K562 (cell line): ENCODE data around the gene EIF3K. TPM values are rescaled to one million over a fixed set of nuclear protein-coding genes. Genes with fewer than 3 reads are reported as not detected.

Experiments
- BCOR ChIP-seq: fragments of 450-650 bp; IDR thresholded peaks from 2 replicates; pipeline ENCODE4 v1.6.1; 2016
- CAMTA2 ChIP-seq: fragments of 250-450 bp; sonication (Bioruptor Pico); conservative IDR thresholded peaks from 2 replicates; pipeline ENCODE4 v1.5.1; 2022
- ELF4 ChIP-seq: fragments of 450-650 bp; formaldehyde crosslinking; IDR thresholded peaks from 2 replicates; pipeline ENCODE4 v1.4.0; 2022; ENCODE audit warnings: missing genetic modification characterization
- EZH2 ChIP-seq: IDR thresholded peaks from 2 replicates; pipeline ENCODE4 v1.6.1; 2012; ENCODE audit warnings: low read depth, mild to moderate bottlenecking, inconsistent platforms, low read length, borderline replicate concordance
- FOSL1 ChIP-seq: fragments of 200-800 bp; sonication (Bioruptor generic); conservative IDR thresholded peaks from 2 replicates; pipeline ENCODE4 v1.6.1; 2016; ENCODE audit warnings: missing genetic modification characterization, missing compliant biosample characterization
- GATAD2A ChIP-seq: fragments of 450-650 bp; IDR thresholded peaks from 2 replicates; pipeline ENCODE4 v1.6.1; 2017
- MAFF ChIP-seq: IDR thresholded peaks from 2 replicates; pipeline ENCODE4 v1.6.1; 2012; ENCODE audit warnings: low read length, improper control_type of control experiment
- MEF2D ChIP-seq: conservative IDR thresholded peaks from 2 replicates; pipeline ENCODE4 v1.6.1; 2016; ENCODE audit warnings: low read depth, missing genetic modification characterization, missing compliant biosample characterization
- MYNN ChIP-seq, 2 experiments: sonication (generic); formaldehyde crosslinking in 1 of 2; IDR thresholded peaks; 2 replicates each; pipeline versions ENCODE4 v1.5.0 to v1.6.1; 2016 to 2020; ENCODE audit warnings: antibody characterized with exemption in 1 of 2, missing genetic modification reagents in 1 of 2
- NCOA2 ChIP-seq, 2 experiments: fragments of 450-650 bp; IDR thresholded peaks; 2 replicates each; pipeline ENCODE4 v1.6.1; 2018; ENCODE audit warnings: mild to moderate bottlenecking in 2 of 2, moderate library complexity in 1 of 2; ENCODE audit not compliant: partially characterized antibody in 2 of 2
- NELFE ChIP-seq: IDR thresholded peaks from 2 replicates; pipeline ENCODE4 v1.6.1; 2011; ENCODE audit warnings: mild to moderate bottlenecking; ENCODE audit not compliant: insufficient read depth, insufficient read length
- RBM14 ChIP-seq: fragments of 200-400 bp; formaldehyde crosslinking; IDR thresholded peaks from 2 replicates; pipeline ENCODE4 v1.6.1; 2018; ENCODE audit warnings: low read depth, mild to moderate bottlenecking, low read length, moderate library complexity, borderline replicate concordance; ENCODE audit not compliant: insufficient read depth
- SIRT6 ChIP-seq: IDR thresholded peaks from one replicate; pipeline ENCODE4 v1.6.1; 2012; ENCODE audit warnings: low read depth, mild to moderate bottlenecking, control low read depth, inconsistent platforms, low read length, moderate library complexity
- STAT5A ChIP-seq: IDR thresholded peaks from 2 replicates; pipeline ENCODE4 v1.6.1; 2012; ENCODE audit warnings: low read length, inconsistent platforms, borderline replicate concordance
- STAT5B ChIP-seq: fragments of 250-450 bp; sonication (Bioruptor Pico); IDR thresholded peaks from 2 replicates; pipeline ENCODE4 v1.8.0; 2021; ENCODE audit warnings: mild to moderate bottlenecking, inconsistent platforms
- TCF7 ChIP-seq: sonication (generic); IDR thresholded peaks from 2 replicates; pipeline ENCODE4 v1.6.1; 2016; ENCODE audit warnings: antibody characterized with exemption, borderline replicate concordance
- TSHZ1 ChIP-seq: fragments of 250-450 bp; sonication (Bioruptor Pico); IDR thresholded peaks from 2 replicates; pipeline ENCODE4 v1.4.0; 2020; ENCODE audit warnings: mild to moderate bottlenecking, moderate library complexity
- ZFP1 ChIP-seq: fragments of 450-650 bp; formaldehyde crosslinking; IDR thresholded peaks from 2 replicates; pipeline ENCODE4 v1.4.0; 2020; ENCODE audit warnings: mild to moderate bottlenecking, mixed read lengths
- ZFX ChIP-seq: sonication (generic); formaldehyde crosslinking; IDR thresholded peaks from 2 replicates; pipeline ENCODE4 v1.8.0; 2022; ENCODE audit warnings: mild to moderate bottlenecking, missing genetic modification reagents, moderate library complexity
- ZNF212 ChIP-seq: fragments of 450-650 bp; formaldehyde crosslinking; IDR thresholded peaks from 2 replicates; pipeline ENCODE4 v1.4.0; 2020; ENCODE audit warnings: mild to moderate bottlenecking
- ZNF253 ChIP-seq: fragments of 250-450 bp; sonication (Bioruptor Pico); conservative IDR thresholded peaks from 2 replicates; pipeline ENCODE4 v1.6.1; 2021; ENCODE audit warnings: mild to moderate bottlenecking
- ZNF408 ChIP-seq: fragments of 250-450 bp; sonication (Bioruptor Pico); IDR thresholded peaks from 2 replicates; pipeline ENCODE4 v1.4.0; 2020; ENCODE audit warnings: low read depth, mild to moderate bottlenecking, moderate library complexity
- ZNF57 ChIP-seq: fragments of 450-650 bp; formaldehyde crosslinking; IDR thresholded peaks from 2 replicates; pipeline ENCODE4 v1.4.0; 2020; ENCODE audit warnings: mild to moderate bottlenecking, moderate library complexity
- ZNF584 ChIP-seq: fragments of 200-800 bp; sonication (Bioruptor generic); IDR thresholded peaks from 2 replicates; pipeline ENCODE4 v1.6.1; 2016; ENCODE audit warnings: low read depth, mild to moderate bottlenecking, missing genetic modification characterization, missing compliant biosample characterization
- ZNF586 ChIP-seq: fragments of 450-650 bp; formaldehyde crosslinking; conservative IDR thresholded peaks from 2 replicates; pipeline ENCODE4 v1.4.0; 2020; ENCODE audit warnings: mild to moderate bottlenecking, moderate library complexity
- ZNF785 ChIP-seq: fragments of 250-450 bp; sonication (Bioruptor Pico); IDR thresholded peaks from 2 replicates; pipeline ENCODE4 v1.4.0; 2020; ENCODE audit warnings: mild to moderate bottlenecking
- polyA plus RNA-seq, 8 experiments: library from polyadenylated mRNA; depleted of rRNA in 4 of 8; stranded (reverse) in 5 of 8; unstranded in 3 of 8; fragments of >200 nt; fragmentation: Nextera tagmentation in 2 of 8; fragmentation: Illumina TruSeq in 1 of 8; extraction: Ambion mirVana in 2 of 8; extraction: Trizol in 1 of 8; gene quantifications; 2 replicates each; pipeline versions ENCODE4 v1.2.1 to v1.2.3, GENCODE V29; 2011 to 2014; ENCODE audit warnings: inconsistent platforms in 1 of 8, missing spikeins in 1 of 8
- total RNA-seq, 7 experiments: library from RNA; depleted of rRNA in 6 of 7; stranded (reverse); fragments of >200 nt in 6 of 7; fragmentation: Illumina TruSeq in 2 of 7; extraction: Trizol in 2 of 7; gene quantifications; 2 replicates each; pipeline versions ENCODE4 v1.2.1 to v1.2.3, GENCODE V29; 2011 to 2021; ENCODE audit warnings: low replicate concordance in 1 of 7
- TF ChIP-seq, protein P1 (sequence below): sonication (generic); formaldehyde crosslinking; IDR thresholded peaks from 2 replicates; pipeline ENCODE4 v1.8.1; 2023; ENCODE audit warnings: mild to moderate bottlenecking, missing genetic modification reagents

The EIF3K gene
- total and polyA plus RNA-seq, 9 of the 15 experiments (the other 6 are each of a cell fraction or from before 2014, with no cell fraction given) = 387 to 1,827 (median 733) TPM

GRCh38 chr19:38647368-38647965 is 28.5 kb downstream of the EIF3K start, which contains the start of gene ACTN4 (continued):
- TF ChIP-seq, protein P1, sequence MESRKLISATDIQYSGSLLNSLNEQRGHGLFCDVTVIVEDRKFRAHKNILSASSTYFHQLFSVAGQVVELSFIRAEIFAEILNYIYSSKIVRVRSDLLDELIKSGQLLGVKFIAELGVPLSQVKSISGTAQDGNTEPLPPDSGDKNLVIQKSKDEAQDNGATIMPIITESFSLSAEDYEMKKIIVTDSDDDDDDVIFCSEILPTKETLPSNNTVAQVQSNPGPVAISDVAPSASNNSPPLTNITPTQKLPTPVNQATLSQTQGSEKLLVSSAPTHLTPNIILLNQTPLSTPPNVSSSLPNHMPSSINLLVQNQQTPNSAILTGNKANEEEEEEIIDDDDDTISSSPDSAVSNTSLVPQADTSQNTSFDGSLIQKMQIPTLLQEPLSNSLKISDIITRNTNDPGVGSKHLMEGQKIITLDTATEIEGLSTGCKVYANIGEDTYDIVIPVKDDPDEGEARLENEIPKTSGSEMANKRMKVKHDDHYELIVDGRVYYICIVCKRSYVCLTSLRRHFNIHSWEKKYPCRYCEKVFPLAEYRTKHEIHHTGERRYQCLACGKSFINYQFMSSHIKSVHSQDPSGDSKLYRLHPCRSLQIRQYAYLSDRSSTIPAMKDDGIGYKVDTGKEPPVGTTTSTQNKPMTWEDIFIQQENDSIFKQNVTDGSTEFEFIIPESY (CRISPR knock-in tag) = no peak
- no peak for TF ChIP-seq ELF4
- no peak for TF ChIP-seq STAT5A
- no peak for TF ChIP-seq ZNF212 (CRISPR knock-in tag)
- TF ChIP-seq ZNF253 = no peak
- no peak for TF ChIP-seq ZFP1 (CRISPR knock-in tag)
- peak; percentile 26; the same call in 1 of the 2 replicates for TF ChIP-seq ZNF584
- no peak for TF ChIP-seq BCOR
- TF ChIP-seq SIRT6 = no peak
- TF ChIP-seq TCF7 = no peak
- TF ChIP-seq ZNF785 (CRISPR knock-in tag) = no peak
- TF ChIP-seq NCOA2 (IDR thresholded peaks at IDR 0.05; ENCODE audit: partially characterized antibody in 2 of 2) = no peak
- TF ChIP-seq ZNF586 = no peak
- TF ChIP-seq GATAD2A = no peak
- no peak for TF ChIP-seq CAMTA2 (CRISPR knock-in tag)
- no peak for TF ChIP-seq NELFE
- TF ChIP-seq ZNF408 (CRISPR knock-in tag) = no peak
- TF ChIP-seq RBM14 = no peak
- TF ChIP-seq EZH2 = no peak
- TF ChIP-seq MYNN (IDR thresholded peaks at IDR 0.05) = no peak
- no peak for TF ChIP-seq MYNN (CRISPR knock-in tag; IDR thresholded peaks at IDR 0.05)
- peak; percentile 54 for TF ChIP-seq ZFX
- no peak for TF ChIP-seq MAFF
- TF ChIP-seq FOSL1 = peak; percentile 69
- TF ChIP-seq ZNF57 (CRISPR knock-in tag) = no peak
- no peak for TF ChIP-seq TSHZ1 (CRISPR knock-in tag)
- no peak for TF ChIP-seq MEF2D (tag)
- TF ChIP-seq STAT5B (CRISPR knock-in tag) = no peak
